Activated naive CD8-positive, alpha-beta T cell treated with anti-CD3 and anti-CD28 coated beads for 36 hours (primary cell): Measurements from ENCODE around the gene PTPRE. TPM values are rescaled to one million over a fixed set of nuclear protein-coding genes. Genes with fewer than 3 reads are reported as not detected.

Experiments used
- DNase-seq: peaks from one replicate; pipeline ENCODE4 v3.0.0; 2021
- H3K27ac Mint-ChIP-seq: one replicate; pipeline ENCODE4 v1.8.0; 2022; ENCODE audit warnings: mild to moderate bottlenecking, moderate library complexity, mixed read lengths
- H3K27me3 Mint-ChIP-seq: one replicate; pipeline ENCODE4 v1.8.0; 2022; ENCODE audit warnings: mild to moderate bottlenecking, mixed read lengths
- H3K36me3 Mint-ChIP-seq: one replicate; pipeline ENCODE4 v1.8.0; 2021; ENCODE audit warnings: mild to moderate bottlenecking, mixed read lengths
- H3K4me1 Mint-ChIP-seq: one replicate; pipeline ENCODE4 v1.8.0; 2021; ENCODE audit warnings: mixed read lengths
- H3K4me3 Mint-ChIP-seq: one replicate; pipeline ENCODE4 v1.8.0; 2022; ENCODE audit warnings: mild to moderate bottlenecking, moderate library complexity, mixed read lengths
- H3K9me3 Mint-ChIP-seq: one replicate; pipeline ENCODE4 v1.8.0; 2022; ENCODE audit warnings: mixed read lengths
- total RNA-seq, 2 experiments: library from RNA; stranded (reverse); gene quantifications; one replicate each; pipeline ENCODE4 v1.2.3, GENCODE V29; 2021

PTPRE gene
- total RNA-seq, 2 experiments from 2014 or later: 21.9 to 26.7 TPM

DNA sequence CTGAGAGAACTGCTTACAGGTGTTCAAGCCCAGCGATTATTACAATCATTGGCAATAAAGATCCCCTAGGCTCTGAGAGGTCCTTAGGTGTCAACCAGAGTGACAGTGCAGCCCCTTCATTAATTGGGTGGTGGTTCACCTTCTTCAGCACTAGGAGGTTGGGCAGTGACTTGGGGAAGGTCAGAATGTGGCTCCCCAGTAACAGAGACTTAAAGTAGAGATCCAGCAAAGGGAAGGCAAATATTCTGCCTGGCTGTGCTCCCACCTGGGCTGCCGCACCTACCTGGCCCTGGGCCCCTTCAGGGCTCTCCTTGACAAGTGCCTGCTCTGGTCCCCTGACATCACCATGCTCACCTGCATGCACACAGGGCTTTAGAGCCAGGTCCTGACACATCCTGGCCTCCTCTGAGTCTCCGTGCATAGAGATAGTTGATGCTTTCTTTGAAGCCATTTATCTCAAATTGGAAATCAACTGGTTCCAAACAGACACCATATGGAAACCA lies 16.0 kb upstream of the PTPRE start:
- peaks cover 3% of the 10 kb centered on the region for H3K27me3 Mint-ChIP-seq
- no peak overlapping the region for H3K27ac Mint-ChIP-seq
- no peaks in the 10 kb centered on the region for H3K9me3 Mint-ChIP-seq
- H3K4me1 Mint-ChIP-seq: peaks cover 5% of the 10 kb centered on the region
- H3K36me3 Mint-ChIP-seq: no peaks in the 10 kb centered on the region
- no peak for DNase-seq
- H3K4me3 Mint-ChIP-seq: no peak overlapping the region

DNA sequence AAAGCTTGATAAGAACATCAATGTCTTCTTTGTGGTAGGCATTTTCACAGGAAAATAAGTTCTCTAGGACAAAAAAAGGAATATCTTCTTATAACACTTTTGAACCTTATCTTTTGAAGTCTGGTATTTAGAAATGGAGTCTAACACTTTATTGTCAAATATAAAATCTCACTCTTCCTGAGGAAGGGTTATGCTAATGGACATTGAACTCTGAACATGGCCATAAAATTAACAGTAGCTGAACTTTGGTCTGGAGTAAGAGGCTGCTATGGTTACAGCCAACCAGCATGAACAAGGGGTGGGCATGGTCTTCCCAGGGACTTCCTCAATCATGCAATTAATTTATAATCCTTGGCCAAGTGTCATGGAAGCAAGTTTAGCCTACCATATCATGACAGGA lies 14.2 kb upstream of the PTPRE start, which contains the start of gene CLRN3:
Gene CLRN3, minus strand, starts transcription at position 199 of the 400 bp plus-strand sequence. Its CDS starts 157 bp downstream, at position 42.
- no peak within 1 kb of the TSS for H3K27ac Mint-ChIP-seq
- peaks cover 5% of the 10 kb centered on the region for H3K4me1 Mint-ChIP-seq
- no peaks in the 10 kb centered on the region for H3K36me3 Mint-ChIP-seq
- H3K27me3 Mint-ChIP-seq: peaks cover 12% of the 10 kb centered on the region
- H3K9me3 Mint-ChIP-seq: peaks cover 1% of the 10 kb centered on the region
- no peak within 1 kb of the TSS for H3K4me3 Mint-ChIP-seq
- no peak for DNase-seq

DNA sequence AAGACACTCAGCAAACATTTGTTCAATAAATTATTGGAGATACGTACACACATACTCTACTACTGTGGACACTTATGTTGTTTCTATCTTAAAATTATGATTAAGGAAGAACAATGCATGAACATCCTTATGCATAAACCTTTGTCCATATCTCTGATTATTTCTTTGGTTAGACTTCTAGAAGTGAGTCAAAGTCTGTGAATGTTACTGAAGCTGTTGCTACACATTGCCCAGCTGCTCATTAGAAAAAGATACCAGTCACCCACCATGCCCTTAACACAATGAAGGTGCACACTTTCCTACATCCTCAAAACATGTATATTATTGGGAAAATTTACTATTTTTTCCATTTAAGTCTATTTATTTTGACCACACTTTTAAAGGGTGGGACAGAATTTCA lies 12.8 kb upstream of the PTPRE start:
- Mint-ChIP-seq H3K36me3 (no peaks in the 10 kb centered on the region), H3K27ac (no peak overlapping the region), H3K4me1 (peaks cover 5% of the 10 kb centered on the region), H3K9me3 (peaks cover 1% of the 10 kb centered on the region), H3K4me3 (no peak overlapping the region), H3K27me3 (peaks cover 25% of the 10 kb centered on the region)
- DNase-seq: no peak

DNA sequence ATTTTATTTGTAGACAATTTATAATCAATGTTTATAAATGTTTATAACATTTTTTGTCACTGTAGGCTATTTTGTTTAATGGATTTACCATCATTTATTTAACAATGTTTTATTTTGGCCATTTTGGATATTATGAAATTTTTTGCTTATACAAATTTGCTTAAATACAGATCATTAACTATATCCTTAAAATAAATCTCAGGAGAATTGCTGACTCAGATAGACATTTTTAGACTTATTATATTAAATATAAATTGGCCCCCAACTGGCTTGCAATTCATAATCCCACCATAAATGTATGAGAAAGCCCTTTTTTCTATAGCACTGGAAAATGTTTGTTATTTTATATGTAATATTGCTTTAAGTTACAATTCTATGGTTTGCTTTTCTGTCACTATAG lies 10.3 kb upstream of the PTPRE start:
- Mint-ChIP-seq H3K36me3 (no peaks in the 10 kb centered on the region), H3K9me3 (peaks cover 1% of the 10 kb centered on the region), H3K27ac (no peak overlapping the region), H3K27me3 (peaks cover 38% of the 10 kb centered on the region), H3K4me1 (peaks cover 8% of the 10 kb centered on the region), H3K4me3 (no peak overlapping the region)
- DNase-seq: no peak

DNA sequence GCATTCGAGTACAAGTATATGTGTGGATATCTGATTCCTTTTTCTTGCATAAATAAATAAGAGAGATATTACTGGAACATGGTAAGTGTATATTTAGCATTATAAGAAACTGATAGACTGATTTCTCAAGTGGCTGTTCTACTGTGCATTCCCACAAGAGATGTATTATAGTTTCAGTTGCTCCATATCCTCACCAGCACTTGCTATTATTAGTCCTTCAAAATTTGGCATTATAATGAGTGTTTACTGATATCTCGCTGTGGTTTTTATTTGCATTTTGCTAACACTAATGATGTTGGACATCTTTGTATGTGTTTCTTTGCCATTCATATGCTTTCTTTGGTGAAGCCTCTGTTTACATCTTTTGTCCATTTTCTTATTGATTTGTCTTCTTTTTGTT lies 9.7 kb upstream of the PTPRE start:
- H3K36me3 Mint-ChIP-seq: no peaks in the 10 kb centered on the region
- peaks cover 8% of the 10 kb centered on the region for H3K4me1 Mint-ChIP-seq
- no peak for DNase-seq
- peaks cover 38% of the 10 kb centered on the region for H3K27me3 Mint-ChIP-seq
- peaks cover 1% of the 10 kb centered on the region for H3K9me3 Mint-ChIP-seq
- no peak overlapping the region for H3K27ac Mint-ChIP-seq
- no peak overlapping the region for H3K4me3 Mint-ChIP-seq

DNA sequence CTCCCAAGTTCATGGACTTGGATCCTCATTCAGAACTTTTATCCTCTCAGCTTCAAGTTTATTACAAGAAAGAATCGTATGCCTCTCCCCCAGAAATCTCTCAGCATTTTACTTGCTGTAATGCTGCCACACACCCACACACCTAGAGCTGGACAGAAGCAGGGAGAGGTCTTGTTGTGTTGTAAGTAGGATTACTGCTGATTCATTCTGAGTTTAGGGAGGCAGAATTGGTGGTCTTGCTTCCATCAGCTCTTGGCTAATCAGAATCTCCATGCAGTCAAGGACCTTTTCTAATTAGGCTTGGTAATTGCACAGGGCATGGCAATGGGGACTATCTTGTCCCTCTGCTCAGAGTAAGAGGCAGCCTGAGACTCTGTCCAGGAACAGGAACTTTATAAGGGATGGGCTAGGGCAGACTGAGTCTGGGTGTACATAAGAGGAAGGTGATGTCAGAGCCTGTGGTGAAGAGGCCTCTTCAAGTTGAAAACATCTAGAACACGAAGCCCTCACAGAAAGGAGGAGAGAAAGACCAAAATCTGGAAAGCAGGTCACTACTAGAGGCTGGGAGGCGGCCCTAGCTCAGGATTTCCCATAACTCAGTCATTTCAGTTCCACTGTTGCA lies 7.0 kb upstream of the PTPRE start:
- Mint-ChIP-seq H3K4me3 (no peak overlapping the region), H3K27me3 (peaks cover 35% of the 10 kb centered on the region), H3K4me1 (peaks cover 8% of the 10 kb centered on the region), H3K27ac (no peak overlapping the region), H3K9me3 (peaks cover 1% of the 10 kb centered on the region), H3K36me3 (no peaks in the 10 kb centered on the region)
- no peak for DNase-seq

DNA sequence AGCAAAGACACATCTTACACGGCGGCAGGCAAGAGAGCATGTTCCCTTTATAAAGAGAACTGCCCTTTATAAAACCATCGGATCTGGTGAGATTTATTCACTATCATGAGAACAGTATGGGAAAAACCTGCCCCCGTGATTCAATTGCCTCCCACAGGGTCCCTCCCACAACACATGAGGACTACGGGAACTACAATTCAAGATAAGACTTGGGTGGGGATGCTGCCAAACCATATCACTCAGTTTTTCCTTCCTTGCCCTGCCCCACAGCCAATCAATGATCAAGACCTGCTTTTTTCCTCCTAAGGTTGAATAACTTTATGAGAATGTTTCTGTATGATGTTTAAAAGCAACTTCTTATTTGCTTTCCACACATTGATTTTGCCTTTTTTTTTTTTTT lies 3.1 kb upstream of the PTPRE start:
- no peak for DNase-seq
- no peak overlapping the region for H3K27ac Mint-ChIP-seq
- peaks cover 46% of the 10 kb centered on the region for H3K27me3 Mint-ChIP-seq
- H3K9me3 Mint-ChIP-seq: no peaks in the 10 kb centered on the region
- H3K4me3 Mint-ChIP-seq: no peak overlapping the region
- no peaks in the 10 kb centered on the region for H3K36me3 Mint-ChIP-seq
- H3K4me1 Mint-ChIP-seq: peaks cover 3% of the 10 kb centered on the region

DNA sequence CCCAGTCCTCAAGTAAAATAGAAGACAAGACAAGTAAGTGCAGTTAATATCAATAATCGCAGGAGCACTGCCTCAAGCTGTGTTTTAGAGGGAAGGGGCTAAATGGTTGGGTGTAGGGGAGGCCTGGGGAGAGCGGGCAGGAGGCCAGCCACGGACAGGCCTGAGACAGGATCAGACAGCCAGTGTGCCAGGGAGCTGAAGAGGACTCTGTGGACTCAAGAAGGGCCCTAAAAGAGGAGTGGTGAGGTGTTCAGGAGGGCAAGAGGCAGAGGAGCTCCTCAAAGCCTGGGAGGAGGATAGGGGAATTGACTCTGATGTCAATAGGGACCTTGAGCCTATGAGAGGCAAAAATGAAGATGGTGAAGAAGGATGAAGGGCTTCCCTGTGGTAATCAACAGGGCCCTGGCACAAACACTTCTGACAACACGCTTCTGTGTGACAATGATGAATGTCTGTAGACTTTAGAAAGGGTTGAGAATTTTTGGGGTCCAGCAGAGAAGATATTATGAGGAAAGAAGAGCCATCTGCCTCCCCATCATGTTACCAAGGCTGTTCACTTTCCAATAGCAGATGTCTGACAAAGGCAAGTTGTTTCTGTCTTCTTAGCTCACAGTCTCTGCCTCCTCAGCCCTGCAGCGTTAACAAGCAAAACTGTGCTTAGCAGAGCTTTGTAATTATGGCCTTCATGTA lies 2.4 kb upstream of the PTPRE start:
- H3K27me3 Mint-ChIP-seq: peaks cover 46% of the 10 kb centered on the region
- H3K36me3 Mint-ChIP-seq: no peaks in the 10 kb centered on the region
- no peak overlapping the region for H3K27ac Mint-ChIP-seq
- DNase-seq: no peak
- H3K9me3 Mint-ChIP-seq: no peaks in the 10 kb centered on the region
- H3K4me3 Mint-ChIP-seq: no peak overlapping the region
- H3K4me1 Mint-ChIP-seq: peaks cover 3% of the 10 kb centered on the region

DNA sequence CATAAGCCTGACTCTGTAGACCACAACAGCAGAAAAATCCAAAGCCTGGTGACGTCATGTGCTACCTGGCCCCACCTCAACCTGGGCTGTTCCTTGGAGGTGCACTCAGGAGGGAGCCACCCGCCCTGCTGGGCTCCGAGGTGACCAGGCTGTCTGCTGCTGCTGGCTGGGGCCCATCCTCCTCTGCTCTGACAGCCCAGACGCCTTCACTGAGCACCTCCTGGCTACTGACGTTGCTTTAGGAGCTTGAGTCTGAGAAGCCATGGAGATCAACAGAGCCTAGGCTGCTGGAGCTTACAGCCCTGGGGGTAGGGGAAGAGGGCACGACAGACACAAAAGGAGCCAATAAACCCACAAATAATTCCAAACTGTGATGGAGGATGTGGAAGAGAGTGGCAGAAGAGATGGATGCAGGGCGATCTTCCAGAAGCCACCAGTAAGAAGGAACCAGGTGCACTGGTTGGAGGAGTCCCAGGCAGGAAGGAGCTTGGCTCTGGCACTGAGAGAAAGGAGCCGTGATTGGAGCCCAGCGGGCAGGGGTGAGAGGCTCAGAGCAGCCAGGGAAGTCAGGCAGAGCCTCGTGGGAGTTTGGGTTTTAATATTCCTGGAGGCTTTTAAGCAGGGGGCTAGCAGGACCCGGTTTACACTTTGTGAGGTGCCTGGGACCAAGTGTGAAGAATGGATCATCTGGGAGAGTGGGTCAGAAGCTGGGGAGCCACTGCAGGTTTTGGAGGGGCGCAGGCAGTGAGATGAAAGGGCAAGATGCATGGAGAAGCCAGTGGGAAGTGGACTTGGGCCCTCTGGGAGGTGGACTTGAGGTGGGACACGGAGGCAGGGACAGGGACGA lies 1.7 kb upstream of the PTPRE start:
- Mint-ChIP-seq H3K9me3 (no peaks in the 10 kb centered on the region), H3K4me1 (no peaks in the 10 kb centered on the region), H3K27ac (no peak overlapping the region), H3K36me3 (no peaks in the 10 kb centered on the region), H3K27me3 (peaks cover 41% of the 10 kb centered on the region), H3K4me3 (no peak overlapping the region)
- DNase-seq: no peak

DNA sequence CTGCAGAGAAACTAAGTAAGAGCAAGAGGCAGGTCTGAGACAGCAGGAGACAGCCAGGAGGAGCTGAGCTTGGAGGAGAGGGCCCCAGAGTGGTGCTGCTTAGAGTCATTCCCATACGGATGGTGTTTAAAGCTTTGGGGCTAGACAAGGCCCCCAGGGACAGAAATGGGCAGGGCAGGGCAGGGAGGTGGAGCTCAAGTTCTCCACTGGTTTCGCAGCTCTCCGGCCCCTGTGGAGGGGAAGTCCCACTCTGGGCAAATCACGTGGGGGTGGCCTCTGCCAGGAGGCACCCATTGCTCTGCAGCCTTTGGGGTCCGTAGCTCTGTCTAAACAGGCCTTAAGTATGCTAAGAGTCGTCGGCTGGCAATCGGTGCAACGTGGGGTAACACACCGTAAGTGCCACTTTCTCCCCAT lies 1.0 kb upstream of the PTPRE start:
- no peaks in the 10 kb centered on the region for H3K36me3 Mint-ChIP-seq

DNA sequence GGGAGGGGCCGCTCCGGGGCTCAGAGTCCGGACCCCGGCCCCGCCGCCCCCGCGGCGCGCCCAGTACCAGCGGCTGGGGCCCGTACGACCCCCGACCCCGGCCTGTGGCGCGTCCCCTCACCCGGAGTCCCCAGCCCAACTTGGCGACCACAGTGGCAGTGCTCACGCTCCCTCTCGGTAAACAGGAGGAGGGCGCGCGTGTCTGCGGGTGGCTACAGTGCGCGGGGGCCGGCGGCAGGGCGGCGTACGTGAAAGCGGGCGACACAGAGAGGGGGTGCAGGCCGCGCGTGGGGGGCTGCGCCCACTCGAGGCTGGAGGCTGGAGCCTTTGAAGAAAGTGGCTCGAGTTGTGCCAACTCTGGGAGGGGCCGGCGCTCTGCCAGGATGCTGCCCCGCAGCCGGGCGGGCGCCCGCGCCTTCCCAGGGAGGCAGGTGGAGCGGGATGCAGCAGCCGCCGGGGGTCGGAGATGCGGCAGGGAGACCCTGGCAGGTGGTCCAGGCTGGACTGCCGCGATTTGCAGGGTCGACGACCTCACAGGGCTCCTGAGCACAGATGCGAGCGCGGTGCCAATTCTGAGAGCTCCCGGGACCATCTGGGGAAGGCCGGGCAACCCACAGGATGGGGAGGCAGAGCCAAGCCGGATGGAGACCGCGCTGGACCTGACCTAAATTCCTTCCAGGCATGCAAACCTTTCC lies 655 bp downstream of the PTPRE start:
- peaks cover 38% of the 10 kb centered on the region for H3K27me3 Mint-ChIP-seq
- H3K4me3 Mint-ChIP-seq: peak overlapping the region; percentile 8
- no peaks in the 10 kb centered on the region for H3K9me3 Mint-ChIP-seq
- peaks cover 1% of the 10 kb centered on the region for H3K36me3 Mint-ChIP-seq
- H3K4me1 Mint-ChIP-seq: no peaks in the 10 kb centered on the region
- no peak overlapping the region for H3K27ac Mint-ChIP-seq
- peak; percentile 11 for DNase-seq

More for the DNA sequence above, 1.0 kb upstream of the PTPRE start:
- H3K27ac Mint-ChIP-seq: no peak overlapping the region
- H3K4me3 Mint-ChIP-seq: no peak overlapping the region
- peaks cover 38% of the 10 kb centered on the region for H3K27me3 Mint-ChIP-seq
- H3K9me3 Mint-ChIP-seq: no peaks in the 10 kb centered on the region
- no peaks in the 10 kb centered on the region for H3K4me1 Mint-ChIP-seq
- no peak for DNase-seq

DNA sequence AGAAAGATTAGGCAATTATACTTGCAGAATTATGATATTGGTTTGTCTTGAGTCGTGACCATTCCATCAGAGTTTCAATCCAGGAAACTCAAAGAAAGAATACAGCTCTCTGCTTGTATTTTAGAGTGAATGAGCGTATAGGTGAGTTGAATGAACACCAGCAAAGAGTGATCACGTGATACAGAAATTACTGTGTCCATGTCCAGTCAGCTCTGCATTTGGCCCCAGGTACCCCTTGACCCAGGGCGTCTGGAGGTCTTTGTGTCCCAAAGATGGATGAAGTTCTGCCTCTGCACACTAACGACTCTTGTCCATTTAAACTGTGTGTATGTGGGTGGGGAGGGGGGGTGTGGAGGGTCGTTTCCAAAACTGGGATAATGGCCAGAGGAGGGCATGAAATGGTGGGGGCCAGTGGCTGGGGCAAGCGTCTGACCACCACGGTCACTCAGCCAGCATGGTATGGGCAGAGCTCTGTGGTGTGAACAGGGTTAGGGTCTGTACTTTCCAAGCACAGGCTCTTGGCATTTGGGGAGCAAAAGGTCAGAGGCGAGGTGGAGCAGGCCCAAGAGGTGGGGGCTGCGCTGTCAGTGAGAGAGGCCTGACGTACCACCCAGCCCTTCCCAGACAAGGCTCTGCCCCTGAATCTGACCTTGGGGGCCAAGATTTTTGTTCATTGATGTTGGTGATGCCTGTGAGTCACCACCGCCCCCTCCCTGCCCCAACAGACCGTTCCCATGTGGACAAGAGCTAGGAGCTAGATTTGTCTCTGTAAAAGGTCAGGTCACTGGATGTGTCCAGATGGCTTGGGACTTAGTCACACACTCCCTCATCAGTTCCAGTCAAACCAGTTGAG lies 1.4 kb downstream of the PTPRE start:
- no peak overlapping the region for H3K27ac Mint-ChIP-seq
- H3K36me3 Mint-ChIP-seq: peaks cover 1% of the 10 kb centered on the region
- H3K4me3 Mint-ChIP-seq: no peak overlapping the region
- DNase-seq: no peak
- no peaks in the 10 kb centered on the region for H3K9me3 Mint-ChIP-seq
- no peaks in the 10 kb centered on the region for H3K4me1 Mint-ChIP-seq
- peaks cover 38% of the 10 kb centered on the region for H3K27me3 Mint-ChIP-seq

DNA sequence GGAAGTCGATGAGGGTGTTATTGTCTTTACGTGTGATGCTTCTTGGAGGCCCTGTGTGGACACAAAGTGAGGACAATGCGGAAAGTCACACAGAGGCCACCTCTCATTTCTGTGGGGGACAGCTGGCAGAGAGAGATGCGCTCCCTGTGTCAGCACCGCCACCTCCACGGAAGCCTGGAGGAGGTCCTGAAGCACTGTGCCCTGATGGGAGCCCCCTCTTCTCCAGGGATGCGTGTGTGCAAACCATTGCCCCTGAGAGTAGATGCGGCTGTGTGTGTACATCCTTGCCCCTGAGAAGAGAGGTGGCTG lies 2.0 kb downstream of the PTPRE start:
- Mint-ChIP-seq H3K4me3 (no peak overlapping the region), H3K27ac (no peak overlapping the region), H3K9me3 (no peaks in the 10 kb centered on the region), H3K27me3 (peaks cover 38% of the 10 kb centered on the region), H3K36me3 (peaks cover 1% of the 10 kb centered on the region), H3K4me1 (no peaks in the 10 kb centered on the region)
- no peak for DNase-seq
